HG03280 (cell line): ENCODE data around the gene PCCA.
"Not testable (repeated sequence)": the region's sequence is repeated elsewhere in the genome, so short reads cannot be mapped to it uniquely, and the experiment has no call there.

ENCODE experiments used
- ATAC-seq: cut with Tn5 transposase; IDR thresholded peaks from one replicate; pipeline ENCODE4 v1.9.1; 2021; ENCODE audit warnings: mild to moderate bottlenecking, moderate library complexity; ENCODE audit not compliant: unreplicated experiment

The PCCA gene

GRCh38 chr13:100234524-100235136, 145.7 kb downstream of the PCCA start:
- ATAC-seq = no peak

DNA sequence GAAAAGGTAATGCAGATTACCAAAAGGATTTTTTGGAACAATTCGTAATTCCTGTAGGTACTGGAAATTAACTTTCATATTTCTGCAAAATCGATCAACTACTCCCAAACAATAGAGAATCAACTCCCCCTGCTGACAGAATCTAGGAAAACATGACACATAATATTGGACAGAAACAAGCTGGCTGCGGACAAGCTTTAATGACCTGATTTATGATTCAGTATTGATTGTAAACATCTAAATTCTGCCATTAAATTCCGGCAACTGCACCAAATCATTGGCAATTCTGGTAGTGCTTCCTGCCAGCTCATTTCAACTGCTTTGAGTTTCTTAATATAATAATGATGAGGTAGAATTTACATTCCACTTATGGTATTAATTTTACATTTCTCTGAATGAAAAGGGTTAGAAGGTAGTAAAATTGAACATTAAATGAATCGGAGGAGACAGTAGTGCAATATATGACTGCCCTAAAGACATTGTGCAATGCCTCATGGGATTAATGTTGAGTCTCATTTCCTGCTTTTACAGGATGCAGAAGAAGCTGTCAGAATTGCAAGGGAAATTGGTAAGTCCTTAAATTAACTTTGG, 146.5 kb downstream of the PCCA start:
- ATAC-seq = no peak

- no peak for ATAC-seq
Measured at GRCh38 chr13:100240109-100240779, 151.4 kb downstream of the PCCA start.

DNA sequence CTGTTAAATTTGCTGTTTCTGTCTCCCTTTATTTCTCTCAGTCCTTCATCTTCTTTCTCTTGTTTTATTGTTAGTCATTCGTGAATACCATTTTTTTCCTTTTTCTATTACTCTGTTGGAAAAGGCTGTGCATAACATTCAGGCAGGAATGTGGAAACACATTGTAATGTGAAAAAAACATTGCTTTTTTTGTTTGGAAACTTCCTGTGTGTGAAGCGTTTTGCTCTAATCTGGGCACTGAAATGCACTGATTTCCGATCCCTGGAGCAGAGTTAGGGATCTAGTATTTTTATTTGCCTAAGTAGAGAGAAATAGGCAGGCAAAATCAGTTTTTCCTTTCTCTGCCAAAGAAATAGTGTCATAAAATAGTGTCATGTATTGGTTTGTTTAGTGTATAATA, 155.5 kb downstream of the PCCA start:
- ATAC-seq = no peak

DNA sequence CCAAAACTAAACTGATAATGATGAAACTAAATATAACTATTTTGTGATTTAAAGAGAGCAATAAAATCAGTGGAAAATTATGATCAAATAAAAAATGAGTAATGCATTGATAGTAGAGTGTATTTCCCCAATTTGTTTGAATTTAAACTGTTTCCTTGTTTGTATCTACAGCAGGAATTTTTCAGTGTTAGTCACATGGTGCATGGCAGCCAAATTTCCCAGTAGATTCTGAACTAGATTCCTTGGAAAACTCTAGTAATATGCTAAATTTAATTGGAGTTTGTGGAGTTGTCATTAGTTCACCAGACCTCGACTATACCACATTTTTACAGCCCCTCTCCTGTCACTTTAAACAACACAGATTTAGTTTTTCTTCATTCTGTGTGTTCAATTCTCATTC, 156.2 kb downstream of the PCCA start:
- ATAC-seq = no peak

- no peak for ATAC-seq
Measured at GRCh38 chr13:100247937-100248336, 159.0 kb downstream of the PCCA start.

DNA sequence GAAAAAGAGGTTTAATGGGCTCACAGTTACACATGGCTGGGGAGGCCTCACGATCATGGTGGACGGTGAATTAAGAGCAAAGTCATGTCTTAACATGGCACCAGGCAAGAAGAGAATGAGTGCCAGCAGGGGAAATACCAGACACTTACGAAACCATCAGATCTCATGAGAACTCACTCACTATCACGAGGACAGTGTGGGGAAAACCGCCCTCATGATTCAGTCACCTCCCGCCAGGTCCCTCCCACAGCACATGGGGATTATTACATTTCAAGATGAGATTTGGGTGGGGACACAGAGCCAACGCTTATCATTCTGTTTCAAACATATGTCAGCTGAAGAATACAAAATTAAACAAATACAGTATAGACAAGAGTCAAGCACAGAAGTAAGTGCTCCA, 165.1 kb downstream of the PCCA start:
- ATAC-seq = no peak

- no peak for ATAC-seq
Measured at GRCh38 chr13:100262404-100262803, 173.5 kb downstream of the PCCA start.

DNA sequence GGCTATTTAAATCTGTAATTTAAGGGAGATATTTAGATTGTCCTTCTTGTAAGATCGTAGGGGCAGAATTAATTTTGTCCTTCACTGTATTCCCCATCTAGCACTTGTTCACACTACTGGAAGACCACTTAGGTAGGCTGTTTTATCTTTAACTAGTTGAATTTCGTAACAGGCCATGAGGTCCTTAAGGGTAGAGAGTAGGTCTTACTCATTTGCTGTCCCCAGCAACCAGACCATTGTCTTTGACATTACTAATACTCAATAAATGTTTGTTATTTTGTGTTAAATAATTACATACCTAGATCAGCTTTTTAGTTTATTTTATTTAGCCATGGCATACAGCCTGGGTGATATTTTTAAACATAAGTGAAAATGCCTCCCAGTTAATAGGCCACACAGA, 177.1 kb downstream of the PCCA start:
- no peak for ATAC-seq

DNA sequence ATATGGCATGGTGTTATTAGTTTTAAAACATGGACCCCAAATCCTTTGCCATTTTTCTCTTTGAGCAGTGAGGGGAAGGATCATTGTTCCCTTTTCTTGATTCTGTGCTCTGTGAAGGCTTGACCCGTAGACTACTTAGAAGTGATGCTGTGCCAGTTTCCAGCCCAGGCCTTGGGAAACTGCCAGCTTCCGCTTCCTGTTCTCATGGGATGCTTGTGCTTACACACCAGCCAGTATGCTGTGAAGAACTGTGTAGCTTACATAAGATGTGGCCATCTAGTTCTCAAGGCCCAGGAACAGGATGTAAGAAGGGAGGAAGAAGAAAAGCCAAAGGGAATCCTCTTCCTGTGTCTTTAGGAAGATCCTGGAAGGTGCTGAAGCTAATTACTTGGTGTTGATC, 180.9 kb downstream of the PCCA start:
- ATAC-seq = no peak

DNA sequence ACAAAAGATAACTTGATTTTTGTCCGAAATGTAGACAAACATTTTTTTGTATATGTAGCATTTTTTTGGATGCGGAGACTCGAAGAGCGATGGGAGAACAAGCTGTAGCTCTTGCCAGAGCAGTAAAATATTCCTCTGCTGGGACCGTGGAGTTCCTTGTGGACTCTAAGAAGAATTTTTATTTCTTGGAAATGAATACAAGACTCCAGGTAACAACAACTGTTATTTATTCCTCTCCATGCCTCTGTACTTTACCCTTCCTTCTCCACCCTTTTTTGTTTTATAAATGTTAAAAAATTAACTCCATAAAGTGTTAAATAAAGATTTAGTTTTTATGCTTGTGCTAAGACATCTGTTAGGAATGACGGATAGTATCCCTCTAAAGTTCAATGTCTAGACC, 184.2 kb downstream of the PCCA start:
- ATAC-seq = no peak

- no peak for ATAC-seq
Measured at GRCh38 chr13:100273552-100273951, 184.7 kb downstream of the PCCA start.

- ATAC-seq = no peak
Measured at GRCh38 chr13:100274942-100275506, 186.1 kb downstream of the PCCA start.

DNA sequence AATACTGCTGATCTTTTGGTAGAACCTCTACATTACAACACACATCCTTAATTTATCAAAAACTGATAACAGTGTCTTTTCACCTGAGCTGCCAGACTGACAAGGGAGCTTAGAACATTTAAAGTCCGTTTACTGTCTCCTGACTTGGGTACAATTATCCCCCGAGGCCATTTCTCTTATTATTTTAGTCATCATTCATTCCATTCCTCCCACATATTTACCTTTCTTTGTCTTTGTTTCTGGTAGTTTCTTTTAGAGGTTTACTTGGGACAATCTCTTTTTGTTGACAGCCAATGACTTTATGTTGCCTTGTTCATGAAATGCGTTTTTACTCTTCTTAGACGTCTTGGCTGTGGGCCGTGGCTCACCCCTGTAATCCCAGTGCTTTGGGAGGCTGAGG, 186.9 kb downstream of the PCCA start:
- ATAC-seq = no peak

- no peak for ATAC-seq
Measured at GRCh38 chr13:100280681-100281080, 191.8 kb downstream of the PCCA start.

DNA sequence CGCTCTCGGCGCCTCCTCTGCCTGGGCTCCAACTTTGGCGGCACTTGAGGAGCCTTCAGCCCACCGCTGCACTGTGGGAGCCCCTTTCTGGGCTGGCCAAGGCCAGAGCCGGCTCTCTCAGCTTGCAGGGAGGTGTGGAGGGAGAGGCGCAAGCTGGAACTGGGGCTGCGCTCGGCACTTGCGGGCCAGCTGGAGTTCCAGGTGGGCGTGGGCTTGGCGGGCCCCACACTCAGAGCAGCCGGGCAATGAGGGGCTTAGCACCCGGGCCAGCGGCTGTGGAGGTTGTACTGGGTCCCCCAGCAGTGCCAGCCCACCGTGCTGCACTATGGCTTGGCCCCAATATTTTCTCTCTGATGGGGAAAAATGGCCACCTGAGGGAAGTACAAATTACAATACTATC, 193.4 kb downstream of the PCCA start:
- ATAC-seq = not testable (repeated sequence)

DNA sequence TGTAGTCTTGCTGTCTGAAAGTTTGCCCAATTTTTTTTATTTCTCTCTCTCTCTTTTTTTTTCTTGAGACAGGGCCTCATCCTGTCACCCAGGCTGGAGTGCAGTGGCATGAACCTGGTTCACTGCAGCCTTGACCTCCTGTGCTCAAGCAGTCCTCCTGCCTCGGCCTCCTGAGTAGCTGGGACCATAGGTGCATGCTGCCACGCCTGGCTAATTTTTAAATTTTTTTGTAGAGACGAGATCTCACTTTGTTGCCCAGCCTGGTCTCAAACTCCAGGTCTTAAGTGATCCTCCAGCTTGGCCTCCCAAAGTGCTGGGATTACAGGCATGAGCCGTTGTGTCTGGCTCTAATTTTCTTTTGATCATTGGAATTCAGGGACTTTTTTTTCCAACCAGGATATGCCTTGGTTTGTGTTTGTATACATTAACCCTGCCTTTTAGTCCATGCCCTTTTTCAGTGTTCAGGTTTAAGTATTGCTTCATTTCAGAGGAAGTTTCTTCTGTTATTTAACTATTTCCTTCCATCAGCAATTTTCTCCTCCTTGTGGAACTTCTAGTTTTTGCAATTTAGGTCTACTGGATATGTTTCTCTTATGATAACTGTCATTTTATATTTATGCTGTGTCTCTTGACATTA, 201.4 kb downstream of the PCCA start:
- no peak for ATAC-seq

GRCh38 chr13:100291624-100292023, 202.7 kb downstream of the PCCA start:
- no peak for ATAC-seq

GRCh38 chr13:100297413-100297812, 208.5 kb downstream of the PCCA start:
- ATAC-seq = no peak

DNA sequence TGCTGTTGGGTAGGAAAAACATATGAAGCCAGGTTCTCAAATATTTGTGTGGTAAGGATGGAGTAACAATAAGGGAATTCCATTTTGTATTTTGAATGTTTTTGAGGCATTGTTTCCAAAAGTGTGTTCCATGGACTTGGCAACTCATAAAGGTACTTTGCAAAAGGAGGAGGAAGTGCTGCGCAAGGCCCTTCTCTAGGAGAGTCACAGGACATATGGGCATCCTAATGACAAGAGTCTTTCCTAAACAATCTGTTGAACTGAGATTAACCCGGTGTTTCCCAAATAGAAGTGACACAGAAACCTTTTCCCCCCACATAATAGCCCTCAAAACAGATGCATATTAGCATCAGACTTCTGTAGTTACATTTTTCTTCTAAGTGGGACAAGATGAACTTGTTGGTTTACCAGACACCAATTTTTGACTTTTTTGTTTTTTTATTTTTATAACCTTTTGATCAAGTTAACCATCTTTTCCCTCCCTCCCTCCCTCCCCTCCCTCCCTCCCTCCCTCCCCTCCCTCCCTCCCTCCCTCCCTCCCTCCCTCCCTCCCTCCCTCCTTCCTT, 209.3 kb downstream of the PCCA start:
- no peak for ATAC-seq

DNA sequence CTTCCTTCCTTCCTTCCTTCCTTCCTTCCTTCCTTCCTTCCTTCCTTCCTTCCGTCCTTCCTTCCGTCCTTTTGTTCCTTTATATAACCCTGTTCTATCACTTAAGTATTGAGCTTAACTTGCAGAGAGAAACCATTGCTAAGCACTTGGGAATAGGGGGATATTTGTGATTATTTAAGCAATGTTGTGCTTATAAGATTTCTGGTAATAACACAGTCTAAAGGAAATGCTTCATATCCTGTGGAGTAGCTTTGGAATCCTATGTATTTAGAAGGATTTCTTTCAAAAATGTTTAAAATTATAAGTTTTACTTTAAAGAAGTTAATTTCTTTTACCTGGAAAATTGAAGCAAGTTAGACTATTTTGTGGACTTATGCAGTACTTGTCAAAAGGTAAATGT, 209.8 kb downstream of the PCCA start:
- no peak for ATAC-seq
